Esophagus (tissue), 2 donors: ENCODE results near the gene APEH. TPM values are rescaled to one million over a fixed set of nuclear protein-coding genes. Genes with fewer than 3 reads are reported as not detected.

Experiments
- H3K27ac ChIP-seq, 2 donors: one replicate each; pipeline ENCODE4 v1.5.1; 2013; ENCODE audit warnings: low read depth in 2 of 2, mild to moderate bottlenecking in 2 of 2, inconsistent platforms in 1 of 2, low read length in 1 of 2, moderate library complexity in 1 of 2
- H3K27me3 ChIP-seq, 2 donors: one replicate each; pipeline ENCODE4 v1.6.1; 2013; ENCODE audit warnings: low read length in 2 of 2, control low read depth in 1 of 2, mild to moderate bottlenecking in 1 of 2; ENCODE audit not compliant: insufficient read depth in 2 of 2, control insufficient read depth in 1 of 2
- H3K36me3 ChIP-seq, 2 donors: one replicate each; pipeline ENCODE4 v1.6.1; 2013; ENCODE audit warnings: low read length in 1 of 2; ENCODE audit not compliant: control insufficient read depth in 2 of 2, insufficient read depth in 2 of 2
- H3K4me1 ChIP-seq, 2 donors: one replicate each; pipeline ENCODE4 v1.6.1; 2013; ENCODE audit warnings: low read length in 1 of 2; ENCODE audit not compliant: control insufficient read depth in 2 of 2, insufficient read depth in 2 of 2
- H3K4me3 ChIP-seq, 2 donors: one replicate each; pipeline ENCODE4 v1.5.1; 2013; ENCODE audit warnings: low read length in 2 of 2, mild to moderate bottlenecking in 2 of 2, low read depth in 1 of 2, moderate library complexity in 1 of 2
- H3K9me3 ChIP-seq, 2 donors: one replicate each; pipeline ENCODE4 v1.6.1; 2013; ENCODE audit warnings: mild to moderate bottlenecking in 2 of 2, low read depth in 1 of 2, low read length in 1 of 2, moderate library complexity in 1 of 2; ENCODE audit not compliant: control insufficient read depth in 2 of 2, insufficient read depth in 1 of 2
- WGBS, 2 donors: extraction: QIAGEN DNeasy Blood & Tissue Kit; methylation state at CpG; one replicate each; pipeline ENCODE4 v1.1.7; 2013; 5-methylcytosine and 5-hydroxymethylcytosine counted together
- polyA plus RNA-seq, 2 donors: library from polyadenylated mRNA; stranded (reverse); fragments of 200-250 nt; gene quantifications; one replicate each; pipeline ENCODE4 v1.2.3, GENCODE V29; 2013
- donor health status: healthy with polysubstance abuse.
- donor health status: Bipolar disorder and iron deficiency.

Gene APEH
- polyA plus RNA-seq = 10 to 100 TPM; 21.0 to 53.0 TPM

GRCh38 chr3:49673715-49674496 is at the start of gene APEH:
APEH (plus strand) TSS chr3:49674351; CDS start chr3:49674402, 51 bp downstream.
- Histone ChIP-seq H3K27ac (peak within 1 kb of the TSS; percentile 95 to 98), H3K4me3 (peak within 1 kb of the TSS; percentile 75 to 80), H3K9me3 (no peaks in the 10 kb centered on the region), H3K27me3 (no peaks in the 10 kb centered on the region), H3K36me3 (peaks cover 8 to 30% of the 10 kb centered on the region in 2 donors), H3K4me1 (peaks cover 0 to 20% of the 10 kb centered on the region in 2 donors)
- WGBS, 2 donors = 1% methylated on average over 70 to 71 of the region's 71 CpGs

- no peaks in the 10 kb centered on the region for H3K27me3 ChIP-seq
- 95% methylated on average over 13 of the region's 13 CpGs for WGBS, 2 donors
These were observed 49.1 kb upstream of the APEH start for GRCh38 chr3:49625071-49625470.

GRCh38 chr3:49626101-49626581 is 48.0 kb upstream of the APEH start:
- H3K27me3 ChIP-seq = no peaks in the 10 kb centered on the region
- no peaks in the 10 kb centered on the region for H3K4me1 ChIP-seq
- no peaks in the 10 kb centered on the region for H3K9me3 ChIP-seq
- no peaks in the 10 kb centered on the region for H3K36me3 ChIP-seq
- no peak overlapping the region for H3K27ac ChIP-seq
- 49 to 54% methylated on average over 8 of the region's 8 CpGs for WGBS, 2 donors
- no peak overlapping the region for H3K4me3 ChIP-seq

More at GRCh38 chr3:49625071-49625470, 49.1 kb upstream of the APEH start:
- Histone ChIP-seq H3K4me1 (no peaks in the 10 kb centered on the region), H3K4me3 (no peak overlapping the region), H3K9me3 (no peaks in the 10 kb centered on the region), H3K36me3 (no peaks in the 10 kb centered on the region), H3K27ac (no peak overlapping the region)

GRCh38 chr3:49626796-49627195 is 47.4 kb upstream of the APEH start:
- no peak overlapping the region for H3K4me3 ChIP-seq
- 96 to 100% methylated on average over 1 of the region's 1 CpG for WGBS, 2 donors

GRCh38 chr3:49627634-49628033 is 46.5 kb upstream of the APEH start:
- Histone ChIP-seq H3K27ac (no peak overlapping the region), H3K36me3 (no peaks in the 10 kb centered on the region), H3K4me3 (no peak overlapping the region), H3K4me1 (no peaks in the 10 kb centered on the region), H3K9me3 (peaks cover 0 to 2% of the 10 kb centered on the region in 2 donors), H3K27me3 (no peaks in the 10 kb centered on the region)
- WGBS, 2 donors = 89 to 90% methylated on average over 5 of the region's 5 CpGs

More at GRCh38 chr3:49626796-49627195, 47.4 kb upstream of the APEH start:
- H3K9me3 ChIP-seq = peaks cover 0 to 2% of the 10 kb centered on the region in 2 donors
- no peaks in the 10 kb centered on the region for H3K4me1 ChIP-seq
- H3K27me3 ChIP-seq = no peaks in the 10 kb centered on the region
- no peak overlapping the region for H3K27ac ChIP-seq
- no peaks in the 10 kb centered on the region for H3K36me3 ChIP-seq

- Histone ChIP-seq H3K27ac (no peak overlapping the region), H3K27me3 (no peaks in the 10 kb centered on the region), H3K9me3 (peaks cover 0 to 2% of the 10 kb centered on the region in 2 donors), H3K4me1 (no peaks in the 10 kb centered on the region), H3K36me3 (no peaks in the 10 kb centered on the region), H3K4me3 (no peak overlapping the region)
- WGBS, 2 donors = 91 to 92% methylated on average over 2 of the region's 2 CpGs
These were observed 45.9 kb upstream of the APEH start for GRCh38 chr3:49628249-49628648.

- Histone ChIP-seq H3K36me3 (no peaks in the 10 kb centered on the region), H3K4me1 (no peaks in the 10 kb centered on the region), H3K27me3 (no peaks in the 10 kb centered on the region), H3K4me3 (no peak overlapping the region), H3K9me3 (peaks cover 0 to 2% of the 10 kb centered on the region in 2 donors), H3K27ac (no peak overlapping the region)
- WGBS, 2 donors = 89 to 93% methylated on average over 4 of the region's 4 CpGs
These were observed 44.7 kb upstream of the APEH start for GRCh38 chr3:49629451-49629850.

GRCh38 chr3:49629866-49630265 is 44.3 kb upstream of the APEH start:
- WGBS, 2 donors = 84 to 86% methylated on average over 6 of the region's 6 CpGs
- H3K9me3 ChIP-seq = peaks cover 0 to 2% of the 10 kb centered on the region in 2 donors
- no peaks in the 10 kb centered on the region for H3K27me3 ChIP-seq
- no peaks in the 10 kb centered on the region for H3K36me3 ChIP-seq
- no peaks in the 10 kb centered on the region for H3K4me1 ChIP-seq
- no peak overlapping the region for H3K27ac ChIP-seq
- H3K4me3 ChIP-seq = no peak overlapping the region

- 64 to 84% methylated on average over 1 of the region's 1 CpG for WGBS, 2 donors
- H3K4me1 ChIP-seq = no peaks in the 10 kb centered on the region
These were observed 43.4 kb upstream of the APEH start for GRCh38 chr3:49630784-49631183.

GRCh38 chr3:49634736-49635135 is 39.4 kb upstream of the APEH start:
- Histone ChIP-seq H3K4me3 (no peak overlapping the region), H3K27me3 (no peaks in the 10 kb centered on the region), H3K4me1 (peaks cover 0 to 3% of the 10 kb centered on the region in 2 donors), H3K27ac (no peak overlapping the region), H3K9me3 (peaks cover 0 to 2% of the 10 kb centered on the region in 2 donors), H3K36me3 (no peaks in the 10 kb centered on the region)
- 81 to 83% methylated on average over 3 of the region's 3 CpGs for WGBS, 2 donors

More at GRCh38 chr3:49630784-49631183, 43.4 kb upstream of the APEH start:
- no peaks in the 10 kb centered on the region for H3K36me3 ChIP-seq
- H3K27me3 ChIP-seq = no peaks in the 10 kb centered on the region
- peaks cover 0 to 2% of the 10 kb centered on the region in 2 donors for H3K9me3 ChIP-seq
- no peak overlapping the region for H3K4me3 ChIP-seq
- H3K27ac ChIP-seq = no peak overlapping the region
